GM12892 (cell line): ENCODE data around the gene ABI2.

Experiments
- POLR2A ChIP-seq: IDR thresholded peaks from 2 replicates; pipeline ENCODE4 v1.6.1; 2011; ENCODE audit warnings: low read depth, low read length, control low read depth
- POLR2AphosphoS5 ChIP-seq: IDR thresholded peaks from 2 replicates; pipeline ENCODE4 v1.6.1; 2011; ENCODE audit warnings: low read depth, low read length, control low read depth

DNA sequence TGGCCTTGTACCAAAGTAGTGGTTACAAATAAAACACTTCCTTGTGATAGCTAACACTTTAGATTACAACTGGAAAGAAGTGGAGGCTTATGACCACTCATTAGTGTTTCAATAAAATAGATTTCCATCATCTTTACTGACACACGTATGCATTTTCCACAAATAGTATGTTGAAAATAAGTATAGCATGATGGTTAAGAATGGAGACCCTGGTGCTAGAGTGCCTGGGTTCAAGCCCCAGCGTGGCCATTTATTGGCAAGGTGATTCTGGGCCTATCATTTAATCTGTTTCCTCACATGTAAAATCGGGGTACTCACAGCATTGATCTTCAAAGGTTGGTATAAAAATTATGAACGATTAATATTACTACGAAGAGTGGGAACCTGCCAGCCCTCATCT is 152.4 kb downstream of the ABI2 start:
- no peak for TF ChIP-seq POLR2A
- TF ChIP-seq POLR2AphosphoS5, result no peak
